GM12801 (cell line): Measurements from ENCODE around the gene CCDC54.

Source experiments
- TF ChIP-seq, protein P1 (sequence below): IDR thresholded peaks from one replicate; pipeline ENCODE4 v1.5.1; 2011; ENCODE audit warnings: control low read depth; ENCODE audit not compliant: insufficient read length; ENCODE audit errors: extremely low read depth

CCDC54 gene

GRCh38 chr3:107414325-107414964 lies 37.2 kb downstream of the CCDC54 start:
- TF ChIP-seq, protein P1, sequence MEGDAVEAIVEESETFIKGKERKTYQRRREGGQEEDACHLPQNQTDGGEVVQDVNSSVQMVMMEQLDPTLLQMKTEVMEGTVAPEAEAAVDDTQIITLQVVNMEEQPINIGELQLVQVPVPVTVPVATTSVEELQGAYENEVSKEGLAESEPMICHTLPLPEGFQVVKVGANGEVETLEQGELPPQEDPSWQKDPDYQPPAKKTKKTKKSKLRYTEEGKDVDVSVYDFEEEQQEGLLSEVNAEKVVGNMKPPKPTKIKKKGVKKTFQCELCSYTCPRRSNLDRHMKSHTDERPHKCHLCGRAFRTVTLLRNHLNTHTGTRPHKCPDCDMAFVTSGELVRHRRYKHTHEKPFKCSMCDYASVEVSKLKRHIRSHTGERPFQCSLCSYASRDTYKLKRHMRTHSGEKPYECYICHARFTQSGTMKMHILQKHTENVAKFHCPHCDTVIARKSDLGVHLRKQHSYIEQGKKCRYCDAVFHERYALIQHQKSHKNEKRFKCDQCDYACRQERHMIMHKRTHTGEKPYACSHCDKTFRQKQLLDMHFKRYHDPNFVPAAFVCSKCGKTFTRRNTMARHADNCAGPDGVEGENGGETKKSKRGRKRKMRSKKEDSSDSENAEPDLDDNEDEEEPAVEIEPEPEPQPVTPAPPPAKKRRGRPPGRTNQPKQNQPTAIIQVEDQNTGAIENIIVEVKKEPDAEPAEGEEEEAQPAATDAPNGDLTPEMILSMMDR = no peak

- TF ChIP-seq, protein P1 = no peak
These were observed 38.9 kb downstream of the CCDC54 start for GRCh38 chr3:107416138-107416537.

GRCh38 chr3:107416886-107417285 lies 39.6 kb downstream of the CCDC54 start:
- TF ChIP-seq, protein P1 = no peak

GRCh38 chr3:107421170-107421792 lies 44.0 kb downstream of the CCDC54 start:
- TF ChIP-seq, protein P1 = no peak

DNA sequence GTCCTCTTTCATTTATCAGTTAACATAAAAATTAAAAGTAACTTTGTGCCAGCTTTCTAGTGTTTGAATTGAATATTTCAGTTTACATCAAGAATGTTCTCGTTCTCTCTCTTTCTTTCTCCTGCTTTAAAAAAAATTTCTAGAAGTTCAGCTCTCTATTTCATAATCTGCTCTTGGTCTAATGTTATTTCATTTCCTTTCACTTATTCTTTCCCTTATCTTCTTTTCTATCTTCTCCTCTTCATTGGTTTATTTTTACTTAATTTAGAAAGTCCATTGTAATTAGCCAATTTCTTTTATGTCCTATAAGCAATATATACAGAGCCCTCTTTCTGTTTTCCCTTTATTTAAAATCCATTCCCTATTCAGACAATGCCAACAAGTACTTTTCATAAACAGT lies 44.6 kb downstream of the CCDC54 start:
- TF ChIP-seq, protein P1 = no peak

DNA sequence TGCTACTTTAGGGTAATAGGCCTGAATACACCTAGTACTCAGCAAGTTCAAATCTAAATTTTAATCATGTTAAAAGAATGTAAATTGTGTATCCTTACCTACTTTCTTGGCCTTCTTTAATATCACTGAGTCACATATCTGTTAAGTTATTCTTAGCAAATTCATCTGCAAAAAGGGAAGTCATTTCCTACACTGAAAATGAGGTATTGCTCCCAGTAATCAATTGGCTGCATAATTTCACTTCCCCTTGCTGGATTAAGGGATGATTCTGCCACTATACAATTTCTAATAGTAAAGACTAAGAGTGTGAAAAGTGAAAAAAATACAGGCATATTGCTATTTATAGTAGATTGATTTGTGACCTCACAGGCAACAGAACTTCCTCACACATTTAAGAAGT lies 47.8 kb downstream of the CCDC54 start:
- TF ChIP-seq, protein P1 = no peak

DNA sequence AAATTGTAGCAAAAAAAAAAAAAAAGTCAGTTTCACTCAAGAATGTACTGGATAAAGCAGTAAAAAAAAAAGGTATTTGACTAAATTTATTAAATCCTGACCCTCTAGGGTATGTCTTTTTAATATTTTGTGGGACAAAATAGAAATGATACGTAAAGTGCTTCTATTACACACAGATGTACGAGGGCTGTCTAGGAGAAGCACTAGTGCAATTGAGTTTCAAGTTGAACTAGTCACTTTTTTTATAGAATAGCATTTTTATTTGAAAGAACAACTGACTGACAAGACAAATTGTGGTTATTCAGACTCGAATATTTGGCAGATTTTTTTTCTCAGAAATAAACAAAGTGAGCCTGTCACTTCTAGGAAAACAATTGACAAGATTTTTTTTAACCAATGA lies 49.0 kb downstream of the CCDC54 start:
- TF ChIP-seq, protein P1 = no peak
